ENCODE data around the gene ELL2. TPM values are rescaled to one million over a fixed set of nuclear protein-coding genes. Genes with fewer than 3 reads are reported as not detected.

The ELL2 gene
- total RNA-seq, 1 donor from 2014 or later, result 33.1 TPM

DNA sequence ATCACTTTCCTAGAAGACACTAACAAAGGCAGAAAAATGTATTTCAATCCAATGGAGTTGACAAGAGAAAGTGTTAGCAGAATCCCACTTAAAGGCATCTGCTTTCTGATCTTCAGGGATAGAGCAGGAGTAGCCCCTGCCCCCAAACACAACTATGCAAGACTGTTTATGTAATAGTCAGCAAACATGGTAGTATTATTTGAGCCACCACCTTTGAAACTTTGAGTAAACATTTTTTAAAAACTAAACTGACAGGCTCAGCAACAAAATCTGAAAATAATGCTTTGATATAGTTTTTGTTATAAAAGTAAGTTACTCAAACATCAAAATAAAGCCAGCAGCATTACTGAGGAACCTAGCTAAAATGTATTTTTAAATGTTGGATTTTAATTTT is 4.8 kb downstream of the ELL2 start:
- DNase-seq (ENCODE audit: low read depth), result no peak

DNA sequence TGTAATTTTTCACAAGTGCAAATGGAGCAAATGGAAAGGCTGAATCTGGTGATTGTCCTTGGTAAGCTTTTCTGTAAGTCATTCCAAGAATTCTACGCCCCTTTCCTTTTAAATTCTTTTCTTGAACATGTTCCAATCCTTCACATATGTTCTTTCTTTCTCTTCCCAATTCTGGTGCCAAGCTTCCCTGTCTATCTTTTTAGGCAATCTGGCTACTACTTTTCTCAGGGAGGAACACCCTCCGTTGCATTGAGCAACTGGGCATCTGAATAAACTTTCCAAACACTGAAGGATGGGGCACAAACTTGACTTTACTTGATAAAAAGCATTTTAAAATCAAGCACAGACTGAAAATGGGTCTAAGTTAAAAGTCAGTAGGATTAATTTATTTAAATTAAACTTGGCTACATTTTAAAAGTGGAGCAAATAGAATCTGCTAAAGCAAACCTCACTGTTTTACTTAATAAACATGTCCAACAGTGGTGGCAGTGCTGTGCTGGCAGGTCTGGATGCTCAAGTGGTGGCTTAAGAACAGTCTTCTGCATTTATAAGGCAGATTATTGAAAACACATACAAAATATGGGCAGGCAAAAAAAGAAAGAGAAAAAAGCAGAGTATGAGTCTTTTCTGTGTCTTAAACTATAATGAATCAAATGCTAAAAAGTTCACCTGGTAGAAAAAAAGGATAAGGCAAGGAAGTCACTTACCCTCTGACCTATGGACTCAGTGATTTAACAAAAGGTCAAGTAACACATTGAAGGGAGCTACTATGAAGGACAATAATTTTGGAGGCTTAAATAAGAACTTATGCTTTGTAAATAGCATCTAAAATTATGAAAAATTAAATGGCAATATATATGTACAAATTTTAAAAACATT is 5.4 kb downstream of the ELL2 start:
- no peak for DNase-seq (ENCODE audit: low read depth)

GRCh38 chr5:95954716-95955115 is 6.9 kb downstream of the ELL2 start:
- no peak for DNase-seq (ENCODE audit: low read depth)

- no peak for DNase-seq (ENCODE audit: low read depth)
These were observed 8.5 kb downstream of the ELL2 start for GRCh38 chr5:95953021-95953702.

- no peak for DNase-seq (ENCODE audit: low read depth)
These were observed 9.7 kb downstream of the ELL2 start for GRCh38 chr5:95951916-95952315.

DNA sequence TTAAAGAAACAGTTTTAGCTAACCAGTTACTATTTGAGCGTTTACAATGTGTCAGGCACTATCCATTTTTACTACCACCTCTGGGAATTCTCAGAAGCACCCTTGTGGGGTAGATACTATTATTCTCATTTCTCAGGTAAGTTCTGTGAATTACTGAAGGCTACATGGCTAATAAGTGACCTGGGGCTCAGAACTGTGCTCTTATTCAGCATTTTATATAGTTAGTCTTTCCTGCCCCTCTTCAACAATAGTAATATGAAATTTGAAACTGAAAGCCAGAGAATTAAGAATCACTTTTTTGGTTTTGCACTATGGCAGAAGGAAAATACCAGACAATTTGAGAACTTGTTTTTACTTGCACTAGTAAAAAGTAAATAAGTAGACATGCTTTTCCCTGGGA is 11.8 kb downstream of the ELL2 start:
- DNase-seq (ENCODE audit: low read depth), result no peak

- no peak for DNase-seq (ENCODE audit: low read depth)
These were observed 13.0 kb downstream of the ELL2 start for GRCh38 chr5:95948631-95949030.

DNA sequence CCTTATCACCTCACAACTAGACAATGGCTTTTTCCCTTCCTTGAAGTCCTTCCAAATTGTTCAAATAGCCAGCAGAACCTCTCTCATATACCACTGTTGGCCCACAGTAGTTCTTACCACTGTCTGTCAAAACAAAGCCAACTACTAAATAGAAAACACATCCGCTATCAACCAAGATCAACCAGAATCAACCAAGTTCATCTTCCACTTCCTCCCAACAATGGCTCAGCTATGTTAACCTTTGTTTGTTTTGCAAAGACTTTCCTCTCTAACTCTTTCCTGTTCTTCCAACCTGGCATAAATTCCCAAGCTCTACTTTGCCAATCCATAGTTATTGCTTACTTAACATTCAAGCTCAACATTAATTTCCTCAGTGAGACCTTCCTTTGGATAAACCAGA is 15.2 kb downstream of the ELL2 start:
- no peak for DNase-seq (ENCODE audit: low read depth)

GRCh38 chr5:95942968-95943367 is 18.7 kb downstream of the ELL2 start:
- no peak for DNase-seq (ENCODE audit: low read depth)

DNA sequence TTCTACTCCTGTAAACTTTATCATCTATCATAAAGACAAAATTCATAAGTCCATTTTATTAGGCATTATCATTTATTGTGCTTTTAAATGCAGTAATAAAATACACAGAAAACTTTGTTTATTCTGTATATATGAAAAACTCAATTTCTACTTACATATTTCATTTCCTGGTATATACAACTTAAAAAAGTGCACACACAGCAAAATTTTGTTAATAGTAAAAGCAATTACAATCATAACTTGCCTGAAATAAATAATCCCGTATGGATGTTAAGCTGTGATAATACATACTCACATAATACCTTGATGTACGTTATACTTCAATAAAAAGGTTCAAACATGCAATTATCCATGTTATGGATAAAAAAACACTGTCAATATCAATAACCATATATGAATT is 19.2 kb downstream of the ELL2 start:
- DNase-seq (ENCODE audit: low read depth), result no peak

- no peak for DNase-seq (ENCODE audit: low read depth)
These were observed 19.9 kb downstream of the ELL2 start for GRCh38 chr5:95941756-95942155.

GRCh38 chr5:95940758-95941682 is 20.6 kb downstream of the ELL2 start:
- DNase-seq (ENCODE audit: low read depth), result no peak

GRCh38 chr5:95939465-95939864 is 22.2 kb downstream of the ELL2 start:
- DNase-seq (ENCODE audit: low read depth), result no peak

DNA sequence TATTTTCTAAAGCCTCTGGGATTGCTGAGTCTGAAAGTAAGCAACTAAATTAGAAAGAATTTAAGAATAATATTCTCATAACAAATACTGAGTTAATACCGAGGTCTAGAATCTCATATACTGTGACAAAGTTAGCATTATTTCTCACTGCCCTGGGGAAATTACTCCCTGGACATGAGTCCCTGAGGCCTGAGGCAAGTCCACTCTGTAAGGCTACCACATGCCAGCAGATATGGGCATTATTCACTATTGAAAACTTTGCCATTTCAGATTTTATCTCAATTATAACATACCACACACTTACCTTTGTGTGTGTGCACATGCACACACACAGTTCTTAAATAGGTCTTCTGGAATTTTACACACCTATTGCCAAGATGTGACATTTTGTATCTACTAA is 22.9 kb downstream of the ELL2 start:
- DNase-seq (ENCODE audit: low read depth), result no peak

GRCh38 chr5:95938347-95938746 is 23.3 kb downstream of the ELL2 start:
- no peak for DNase-seq (ENCODE audit: low read depth)

DNA sequence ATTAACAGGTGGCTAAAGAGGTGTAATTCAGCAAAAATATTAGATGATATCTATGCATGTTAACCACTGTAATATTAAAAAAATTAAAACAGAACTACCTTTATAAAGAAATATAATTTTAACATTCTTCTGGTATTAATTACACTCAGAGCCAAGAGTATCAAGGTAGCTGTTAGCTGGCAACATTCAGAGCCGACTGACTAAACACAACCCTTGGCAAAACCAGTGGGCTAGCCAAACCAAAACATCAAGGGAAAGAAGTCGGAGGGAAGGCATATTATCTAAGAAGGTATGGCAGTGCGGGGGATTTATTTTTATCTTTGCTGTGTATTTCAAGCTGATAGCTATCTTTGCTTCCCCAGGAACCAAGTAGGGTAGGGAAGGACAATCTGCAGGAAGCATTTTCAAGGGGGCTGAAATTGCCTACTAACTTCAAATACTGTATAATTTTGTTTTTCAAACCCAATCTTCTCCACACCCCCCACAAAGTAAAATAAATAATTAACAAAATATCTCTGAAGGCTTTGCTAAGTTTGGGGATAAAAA is 24.0 kb downstream of the ELL2 start:
- DNase-seq (ENCODE audit: low read depth), result no peak

DNA sequence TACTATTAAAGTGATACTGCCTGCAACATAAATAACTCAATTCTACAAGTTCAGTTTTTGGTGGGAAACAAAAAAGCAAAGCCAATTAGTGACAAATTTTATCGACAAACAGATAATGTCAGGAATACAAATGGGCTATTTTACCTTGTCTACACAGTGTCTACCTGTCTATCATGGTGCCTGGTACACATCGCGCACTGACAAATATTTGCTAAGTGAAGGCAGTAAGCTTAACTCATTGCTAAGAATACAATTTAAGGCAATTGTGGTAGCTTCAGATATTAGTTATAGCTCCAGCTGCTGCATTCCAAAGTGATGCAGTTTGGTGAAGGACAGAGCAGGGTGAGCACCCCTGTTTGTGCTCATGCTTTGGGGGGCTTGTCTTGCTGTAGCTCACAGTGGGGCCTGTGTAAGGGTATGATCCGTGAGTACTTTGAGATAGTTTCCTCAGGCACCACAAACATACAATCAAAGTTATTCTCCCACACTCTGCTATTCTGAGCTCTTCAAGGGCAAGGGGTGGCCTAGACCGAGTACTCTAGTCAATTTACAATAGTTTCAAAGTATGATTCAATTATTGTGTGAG is 24.7 kb downstream of the ELL2 start:
- DNase-seq (ENCODE audit: low read depth), result no peak

- no peak for DNase-seq (ENCODE audit: low read depth)
These were observed 26.0 kb downstream of the ELL2 start for GRCh38 chr5:95935553-95936100.

- DNase-seq (ENCODE audit: low read depth), result no peak
These were observed 27.3 kb downstream of the ELL2 start for GRCh38 chr5:95934207-95934804.

DNA sequence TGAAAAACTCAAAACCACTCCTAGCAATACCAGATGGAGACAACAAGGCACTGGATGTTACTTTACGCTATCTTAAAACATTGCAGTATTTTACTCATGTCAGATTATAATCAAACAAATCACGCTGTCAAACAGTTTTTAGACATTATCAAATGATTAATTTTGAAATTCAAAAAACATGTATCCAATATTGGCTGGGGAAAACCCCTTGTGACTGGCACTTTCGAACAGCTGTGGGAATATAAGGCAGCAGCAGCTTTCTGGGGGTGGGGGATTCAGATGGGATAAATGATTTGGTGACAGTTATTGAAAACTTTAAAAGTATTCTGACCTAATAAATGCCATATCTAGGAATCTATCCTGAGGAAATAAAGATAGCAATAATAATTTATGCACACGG is 28.7 kb downstream of the ELL2 start:
- no peak for DNase-seq (ENCODE audit: low read depth)

All from myocyte (in vitro differentiated cells).